Activated naive CD4-positive, alpha-beta T cell treated with anti-CD3 and anti-CD28 coated beads, Interleukin-2, amount 10 ng/mL, durations not matched to agents 7 days and 5 days (primary cell): ENCODE data around the gene ABCF1.

Experiments
- CTCF ChIA-PET: fragments of 350-600 bp; sonication (Branson Sonifier 250); formaldehyde crosslinking; loops from one replicate; lab custom pipeline; 2021; ENCODE audit warnings: antibody characterized with exemption; lab: Charles Lee
- DNase-seq: peaks from one replicate; pipeline ENCODE4 v3.0.0-alpha.2; 2020
- H3K27ac Mint-ChIP-seq: one replicate; pipeline ENCODE4 v1.8.0; 2021; ENCODE audit warnings: mild to moderate bottlenecking, moderate library complexity, mixed read lengths
- H3K27me3 Mint-ChIP-seq: one replicate; pipeline ENCODE4 v1.8.0; 2021; ENCODE audit warnings: mild to moderate bottlenecking, mixed read lengths
- H3K36me3 Mint-ChIP-seq: one replicate; pipeline ENCODE4 v1.8.0; 2021; ENCODE audit warnings: mixed read lengths
- H3K4me1 Mint-ChIP-seq: one replicate; pipeline ENCODE4 v1.8.0; 2021; ENCODE audit warnings: mixed read lengths
- H3K4me3 Mint-ChIP-seq: one replicate; pipeline ENCODE4 v1.8.0; 2021; ENCODE audit warnings: mild to moderate bottlenecking, moderate library complexity, mixed read lengths
- H3K9me3 Mint-ChIP-seq: one replicate; pipeline ENCODE4 v1.8.0; 2021; ENCODE audit warnings: mixed read lengths

Gene ABCF1

GRCh38 chr6:30547454-30547853 lies 23.8 kb upstream of the ABCF1 start:
- H3K36me3 Mint-ChIP-seq: peaks cover 52% of the 10 kb centered on the region
- CTCF ChIA-PET: interaction anchor here (0.9 to 11.2 kb wide), 5 partner anchors 15 to 65 kb away, joined by 3 to 251 read pairs (median 4); no protein-coding TSS in a partner anchor
- H3K27me3 Mint-ChIP-seq: no peaks in the 10 kb centered on the region
- no peak overlapping the region for H3K27ac Mint-ChIP-seq
- H3K9me3 Mint-ChIP-seq: no peaks in the 10 kb centered on the region
- no peak for DNase-seq
- no peak overlapping the region for H3K4me3 Mint-ChIP-seq
- peaks cover 25% of the 10 kb centered on the region for H3K4me1 Mint-ChIP-seq

- CTCF ChIA-PET: interaction anchor here (0.9 to 1.4 kb wide), 6 partner anchors 7 to 66 kb away, joined by 3 to 7 read pairs (median 4); no protein-coding TSS in a partner anchor
- Mint-ChIP-seq H3K9me3 (no peaks in the 10 kb centered on the region), H3K4me3 (no peak overlapping the region), H3K4me1 (peaks cover 16% of the 10 kb centered on the region), H3K27me3 (no peaks in the 10 kb centered on the region), H3K27ac (no peak overlapping the region), H3K36me3 (peaks cover 60% of the 10 kb centered on the region)
- DNase-seq: no peak
Measured at GRCh38 chr6:30548375-30548774, 22.9 kb upstream of the ABCF1 start.

DNA sequence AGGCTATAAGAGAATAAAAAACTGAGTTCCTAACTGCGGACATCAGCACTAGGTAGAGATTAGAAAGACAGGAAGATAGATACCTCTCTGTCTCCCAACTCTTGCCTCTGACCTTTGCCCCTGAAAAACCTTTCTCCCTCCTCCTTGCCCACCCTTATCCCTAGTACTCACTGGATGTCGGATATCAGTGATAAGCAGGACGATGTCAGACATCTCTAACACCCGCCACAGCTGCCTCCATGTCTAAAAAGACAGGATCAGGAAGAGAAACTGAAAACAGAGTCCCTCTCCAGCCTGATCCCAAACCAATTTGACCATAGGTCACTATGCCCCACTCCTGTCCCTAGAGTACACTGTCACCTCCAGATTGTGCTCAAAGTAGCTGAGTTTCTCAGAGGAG lies 16.8 kb upstream of the ABCF1 start:
- peak overlapping the region; percentile 97 for H3K4me3 Mint-ChIP-seq
- H3K27me3 Mint-ChIP-seq: no peaks in the 10 kb centered on the region
- peaks cover 57% of the 10 kb centered on the region for H3K36me3 Mint-ChIP-seq
- no peak for DNase-seq
- CTCF ChIA-PET: interaction anchor here (0.6 to 5.9 kb wide), 8 partner anchors 11 to 118 kb away, joined by 3 to 60 read pairs (median 3); no protein-coding TSS in a partner anchor
- H3K9me3 Mint-ChIP-seq: no peaks in the 10 kb centered on the region
- peaks cover 33% of the 10 kb centered on the region for H3K4me1 Mint-ChIP-seq
- H3K27ac Mint-ChIP-seq: peak overlapping the region; percentile 6

- Mint-ChIP-seq H3K9me3 (no peaks in the 10 kb centered on the region), H3K4me1 (peaks cover 40% of the 10 kb centered on the region), H3K27me3 (no peaks in the 10 kb centered on the region), H3K36me3 (peaks cover 53% of the 10 kb centered on the region), H3K4me3 (peak overlapping the region; percentile 97), H3K27ac (peak overlapping the region; percentile 100)
- CTCF ChIA-PET: interaction anchor here (0.6 to 5.9 kb wide), 6 partner anchors 12 to 119 kb away, joined by 3 to 60 read pairs (median 3); no protein-coding TSS in a partner anchor
- DNase-seq: peak; percentile 42
Measured at GRCh38 chr6:30554962-30555815, 16.1 kb upstream of the ABCF1 start.

DNA sequence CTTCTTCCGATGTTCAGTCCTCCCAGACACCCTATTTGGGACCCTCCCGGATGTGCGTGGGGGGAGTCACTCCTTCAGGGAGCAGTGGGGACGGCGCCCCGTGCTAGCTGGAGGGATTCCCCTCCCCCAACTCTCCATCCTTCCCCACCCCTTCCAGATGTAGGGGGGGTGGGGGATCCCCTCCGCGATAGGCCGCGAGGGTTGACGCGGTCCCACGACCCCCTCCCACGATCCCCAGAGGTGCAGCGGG lies 15.5 kb upstream of the ABCF1 start:
- Mint-ChIP-seq H3K9me3 (no peaks in the 10 kb centered on the region), H3K27ac (peak overlapping the region; percentile 100), H3K4me1 (peaks cover 41% of the 10 kb centered on the region), H3K36me3 (peaks cover 47% of the 10 kb centered on the region), H3K4me3 (peak overlapping the region; percentile 97), H3K27me3 (no peaks in the 10 kb centered on the region)
- DNase-seq: no peak
- CTCF ChIA-PET: interaction anchor here (5.9 kb wide), 1 partner anchor 12 kb away, joined by 60 read pairs; no protein-coding TSS in a partner anchor

DNA sequence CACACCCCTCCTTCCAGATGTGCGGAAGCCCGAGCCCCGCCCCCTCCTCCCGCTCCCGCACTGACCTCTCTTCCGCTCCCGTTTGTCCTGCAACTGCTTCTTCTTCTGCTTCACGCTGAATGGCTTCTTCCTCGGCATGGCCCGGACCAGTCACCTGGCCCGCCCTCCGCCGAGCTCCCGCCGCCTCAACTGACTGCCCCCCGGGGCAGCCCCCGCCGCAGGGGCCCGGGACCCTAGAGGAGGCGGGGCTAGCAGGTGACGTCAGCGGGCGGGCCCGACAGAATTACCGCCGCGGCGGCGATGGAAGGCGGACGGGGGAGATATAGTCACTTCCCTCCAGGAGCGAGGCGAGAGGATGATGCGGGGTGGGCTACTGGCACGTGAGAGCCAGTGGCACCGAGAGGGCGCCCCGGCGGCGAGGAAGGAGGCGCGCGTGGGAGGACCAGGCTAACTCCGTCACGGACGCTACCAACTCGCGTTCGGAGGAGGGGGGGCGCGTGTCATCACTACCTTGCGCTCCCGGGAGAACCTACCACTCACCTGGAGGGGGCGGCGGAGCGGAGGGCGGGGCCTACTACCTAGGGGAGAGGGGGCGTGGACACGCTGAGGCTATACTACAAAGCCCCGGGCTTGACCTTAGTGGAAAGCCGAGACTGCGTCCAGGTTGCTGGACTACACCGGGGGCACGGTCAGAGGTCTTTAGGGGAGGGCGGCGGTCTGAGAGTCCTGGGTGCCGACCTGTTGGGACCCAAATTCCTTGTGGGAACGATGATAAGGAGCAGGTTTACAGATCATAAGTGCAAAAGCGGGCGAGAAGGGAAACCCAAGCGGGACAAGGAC lies 15.0 kb upstream of the ABCF1 start, which contains the start of gene GNL1:
Gene GNL1 (minus strand): TSS at position 424 of the 840 bp plus-strand sequence. CDS start 286 bp downstream, at position 138.
- Mint-ChIP-seq H3K36me3 (peaks cover 43% of the 10 kb centered on the region), H3K9me3 (no peaks in the 10 kb centered on the region), H3K27me3 (no peaks in the 10 kb centered on the region), H3K4me1 (peaks cover 42% of the 10 kb centered on the region), H3K4me3 (peak within 1 kb of the TSS; percentile 97), H3K27ac (peak within 1 kb of the TSS; percentile 100)
- CTCF ChIA-PET: interaction anchor here (1.2 to 5.9 kb wide), 3 partner anchors 12 to 15 kb away, joined by 5 to 60 read pairs (median 10); partner anchors contain the start of gene ABCF1
- peak; percentile 99 for DNase-seq

DNA sequence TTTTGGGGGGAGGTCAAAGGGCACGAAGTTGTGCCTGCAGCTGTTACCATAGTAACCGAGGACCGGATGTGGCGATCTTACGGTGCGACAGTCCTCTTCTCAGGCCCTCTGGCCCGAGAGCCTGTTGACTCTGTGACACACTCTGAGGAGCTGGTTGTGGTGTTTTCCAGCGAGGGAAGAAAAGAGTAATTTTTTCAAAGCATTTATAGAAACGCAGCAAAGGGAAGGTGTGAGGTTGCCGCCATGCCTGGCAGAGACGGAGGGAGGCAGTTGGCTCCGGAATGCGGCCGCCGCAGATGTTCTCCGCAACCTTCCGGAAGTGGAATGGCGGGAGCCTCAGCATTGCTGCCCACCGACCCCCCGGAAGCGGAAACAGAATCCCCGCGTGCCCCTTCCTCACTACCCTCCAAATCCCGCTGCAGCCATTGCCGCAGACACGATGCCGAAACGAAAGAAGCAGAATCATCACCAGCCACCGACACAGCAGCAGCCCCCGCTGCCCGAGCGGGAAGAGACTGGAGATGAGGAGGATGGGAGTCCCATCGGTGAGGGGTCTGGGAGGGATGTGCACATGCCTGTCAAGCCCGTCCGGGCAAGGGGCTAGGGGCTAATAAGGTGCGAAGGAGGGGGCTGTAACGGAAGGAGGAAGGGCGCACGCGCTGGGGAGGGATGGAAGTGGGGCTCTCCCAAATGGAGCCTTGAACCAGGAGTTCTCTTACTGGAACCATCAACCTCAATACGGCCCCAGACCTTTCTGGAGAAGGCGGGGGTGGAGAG lies 14.1 kb upstream of the ABCF1 start, which contains the start of gene PRR3:
Gene PRR3 (plus strand): TSS at position 390 of the 777 bp plus-strand sequence. CDS start 50 bp downstream, at position 440.
- H3K9me3 Mint-ChIP-seq: no peaks in the 10 kb centered on the region
- H3K4me1 Mint-ChIP-seq: peaks cover 43% of the 10 kb centered on the region

GRCh38 chr6:30557683-30557981 lies 13.6 kb upstream of the ABCF1 start:
- CTCF ChIA-PET: interaction anchor here (0.9 to 1.7 kb wide), 8 partner anchors 13 to 173 kb away, joined by 3 to 10 read pairs (median 4); partner anchors contain the start of gene ABCF1
- Mint-ChIP-seq H3K9me3 (no peaks in the 10 kb centered on the region), H3K4me3 (peak overlapping the region; percentile 97), H3K27me3 (no peaks in the 10 kb centered on the region), H3K27ac (peak overlapping the region; percentile 100), H3K36me3 (peaks cover 38% of the 10 kb centered on the region), H3K4me1 (peaks cover 43% of the 10 kb centered on the region)
- DNase-seq: no peak

More for the DNA sequence above, 14.1 kb upstream of the ABCF1 start, which contains the start of gene PRR3:
- CTCF ChIA-PET: interaction anchor here (0.9 to 1.7 kb wide), 8 partner anchors 13 to 173 kb away, joined by 3 to 10 read pairs (median 4); partner anchors contain the start of gene ABCF1
- H3K27me3 Mint-ChIP-seq: no peaks in the 10 kb centered on the region
- peak; percentile 94 for DNase-seq
- peaks cover 39% of the 10 kb centered on the region for H3K36me3 Mint-ChIP-seq
- H3K4me3 Mint-ChIP-seq: peak within 1 kb of the TSS; percentile 97
- H3K27ac Mint-ChIP-seq: peak within 1 kb of the TSS; percentile 100

- H3K9me3 Mint-ChIP-seq: no peaks in the 10 kb centered on the region
- no peaks in the 10 kb centered on the region for H3K27me3 Mint-ChIP-seq
- DNase-seq: no peak
- H3K4me3 Mint-ChIP-seq: no peak overlapping the region
- CTCF ChIA-PET: no interaction called here
- peaks cover 31% of the 10 kb centered on the region for H3K4me1 Mint-ChIP-seq
- no peak overlapping the region for H3K27ac Mint-ChIP-seq
- H3K36me3 Mint-ChIP-seq: peaks cover 23% of the 10 kb centered on the region
Measured at GRCh38 chr6:30560930-30561329, 10.3 kb upstream of the ABCF1 start.

DNA sequence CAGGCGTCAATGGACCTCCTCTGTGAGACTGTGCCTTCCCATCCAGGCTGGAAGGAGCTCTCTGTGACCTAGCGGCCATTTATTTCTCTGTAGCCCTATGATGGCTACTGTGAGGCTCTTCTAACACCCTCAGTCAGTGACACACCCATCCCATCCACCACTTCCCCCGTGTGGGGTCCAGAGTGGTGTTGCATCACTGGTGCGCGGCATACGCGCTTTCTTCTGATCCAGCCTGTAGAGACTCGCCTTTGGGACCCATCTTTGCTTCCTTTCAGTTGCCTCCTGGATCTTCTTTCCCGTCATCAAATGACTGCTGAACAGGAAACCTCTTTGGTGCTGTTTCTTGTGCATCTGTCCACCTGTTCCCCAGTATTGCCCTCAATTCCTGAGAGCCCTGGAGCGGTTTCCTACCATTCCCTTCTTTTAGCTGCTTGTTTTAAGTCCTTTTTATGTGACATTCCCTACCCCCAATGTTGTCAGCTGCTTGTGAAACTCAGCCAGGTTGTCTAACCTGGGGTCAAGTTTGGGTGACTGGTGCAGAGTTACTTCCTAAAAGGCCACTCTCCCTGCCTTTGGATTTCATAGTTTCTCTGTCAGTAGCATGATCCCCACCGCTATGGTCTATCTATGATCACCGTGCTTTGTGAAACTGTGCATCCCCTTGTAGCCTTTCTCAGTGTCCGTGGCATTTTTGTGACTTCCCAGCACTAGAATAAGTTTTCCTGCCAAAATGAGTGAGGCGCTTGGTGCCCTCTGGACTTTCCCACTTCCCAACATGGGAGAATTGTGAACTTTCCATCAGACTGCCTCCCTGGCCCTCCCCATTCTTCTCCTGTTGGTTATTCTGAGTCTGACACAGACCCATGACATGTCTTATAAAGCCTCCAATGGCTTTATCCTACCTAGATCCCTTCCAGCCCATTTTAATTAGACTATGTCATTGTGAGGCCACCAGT lies 8.5 kb upstream of the ABCF1 start:
- Mint-ChIP-seq H3K36me3 (peaks cover 19% of the 10 kb centered on the region), H3K27ac (peak overlapping the region; percentile 1), H3K4me1 (peaks cover 24% of the 10 kb centered on the region), H3K4me3 (no peak overlapping the region), H3K27me3 (no peaks in the 10 kb centered on the region), H3K9me3 (no peaks in the 10 kb centered on the region)
- CTCF ChIA-PET: interaction anchor here (1.7 kb wide), 1 partner anchor 21 kb away, joined by 6 read pairs; no protein-coding TSS in a partner anchor
- DNase-seq: no peak

DNA sequence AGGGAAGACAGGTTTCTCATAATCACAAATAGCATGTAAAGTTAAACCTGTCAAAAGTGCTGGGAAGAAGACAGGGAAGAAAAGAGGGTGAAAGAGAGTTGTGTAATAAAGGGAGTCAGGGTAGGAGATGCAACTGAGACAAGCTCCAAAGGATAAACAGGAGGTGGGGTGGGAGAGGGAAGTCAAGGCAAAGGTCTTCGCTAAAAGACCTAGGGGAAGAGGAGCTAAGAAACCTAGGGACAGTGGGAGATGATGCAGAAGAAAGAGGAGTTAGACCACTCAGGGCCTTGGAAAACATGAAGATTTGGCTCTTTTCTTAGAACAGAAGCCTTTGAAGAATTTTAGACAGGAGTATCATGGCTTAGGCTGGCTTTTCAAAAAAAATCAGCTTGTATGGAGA lies 7.1 kb upstream of the ABCF1 start:
- no peak overlapping the region for H3K4me3 Mint-ChIP-seq
- CTCF ChIA-PET: interaction anchor here (1.3 to 1.8 kb wide), 3 partner anchors 23 to 523 kb away, joined by 3 to 6 read pairs (median 5); no protein-coding TSS in a partner anchor
- DNase-seq: no peak
- peaks cover 15% of the 10 kb centered on the region for H3K4me1 Mint-ChIP-seq
- peaks cover 16% of the 10 kb centered on the region for H3K36me3 Mint-ChIP-seq
- H3K27ac Mint-ChIP-seq: no peak overlapping the region
- H3K9me3 Mint-ChIP-seq: no peaks in the 10 kb centered on the region
- no peaks in the 10 kb centered on the region for H3K27me3 Mint-ChIP-seq

DNA sequence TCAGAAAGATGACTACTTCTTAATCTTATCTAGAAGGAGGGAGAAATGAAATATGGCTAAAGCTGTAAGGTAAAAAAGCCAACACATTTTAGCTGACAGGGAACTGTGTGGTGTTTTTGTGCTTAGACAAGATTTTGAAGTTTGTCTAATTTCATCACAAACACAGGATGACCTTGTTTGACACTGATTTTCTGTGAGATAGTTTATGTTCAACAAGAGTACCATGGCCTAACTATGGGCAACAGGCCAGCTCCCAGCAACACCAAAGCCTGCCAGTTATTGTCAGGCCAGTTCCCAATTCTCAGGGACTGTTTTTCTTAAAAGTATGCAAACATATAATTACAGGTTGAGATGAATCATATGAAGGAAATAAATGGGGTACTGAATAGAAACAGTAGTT lies 5.5 kb upstream of the ABCF1 start:
- no peak for DNase-seq
- no peak overlapping the region for H3K4me3 Mint-ChIP-seq
- H3K36me3 Mint-ChIP-seq: peaks cover 13% of the 10 kb centered on the region
- H3K27ac Mint-ChIP-seq: no peak overlapping the region
- peaks cover 6% of the 10 kb centered on the region for H3K27me3 Mint-ChIP-seq
- peaks cover 19% of the 10 kb centered on the region for H3K4me1 Mint-ChIP-seq
- CTCF ChIA-PET: interaction anchor here (0.9 to 1.8 kb wide), 2 partner anchors 21 to 24 kb away, joined by 3 to 5 read pairs; no protein-coding TSS in a partner anchor
- no peaks in the 10 kb centered on the region for H3K9me3 Mint-ChIP-seq
